IMR-90 (cell line): ENCODE measurements around the gene HMGCLL1. TPM values are rescaled to one million over a fixed set of nuclear protein-coding genes. Genes with fewer than 3 reads are reported as not detected.
A peak's percentile ranks its signal among the peaks of the same experiment; 100 is the strongest.

Source experiments
- ATAC-seq: fragments of 200-7000 bp; cut with Tn5 transposase; 2 replicates; pipeline ENCODE4 v1.9.1; 2020; ENCODE audit warnings: low read depth, mild to moderate bottlenecking, moderate library complexity
- BruUV-seq: library from RNA; stranded (reverse); fragments of 400-500 nt; replicated peaks from 2 replicates; lab custom pipeline; 2021; lab: Mats Ljungman, UMichigan
- CTCF ChIA-PET: fragments of 300-600 bp; formaldehyde crosslinking; extraction: SDS; loops from one replicate; lab custom pipeline; 2021; ENCODE audit warnings: antibody characterized with exemption; lab: Yijun Ruan, JAX
- POLR2A ChIA-PET: fragments of 300-600 bp; sonication (Branson Sonifier 250); formaldehyde crosslinking; loops from one replicate; lab custom pipeline; 2022; ENCODE audit warnings: antibody characterized with exemption; ENCODE audit not compliant: unreplicated experiment; lab: Charles Lee
- DNase-seq: peaks from one replicate; pipeline ENCODE4 v3.0.0; 2013
- H2AFZ ChIP-seq: replicated peaks from 2 replicates; pipeline ENCODE3; 2013; ENCODE audit warnings: low read length, mild to moderate bottlenecking; ENCODE audit not compliant: poor library complexity
- H2AK5ac ChIP-seq: 2 replicates; pipeline ENCODE4 v1.6.1; 2013; ENCODE audit warnings: low read depth, low read length, inconsistent platforms
- H2AK9ac ChIP-seq: replicated peaks from 2 replicates; pipeline ENCODE3; 2013; ENCODE audit warnings: mild to moderate bottlenecking, low read depth, low read length, moderate library complexity; ENCODE audit not compliant: poor library complexity
- H2BK120ac ChIP-seq: 2 replicates; pipeline ENCODE4 v1.6.1; 2013; ENCODE audit warnings: low read depth, low read length, inconsistent platforms
- H2BK15ac ChIP-seq: 3 replicates; pipeline ENCODE4 v1.6.1; 2013; ENCODE audit warnings: low read depth, low read length, inconsistent platforms
- H2BK20ac ChIP-seq: 2 replicates; pipeline ENCODE4 v1.6.1; 2013; ENCODE audit warnings: low read depth, mild to moderate bottlenecking, inconsistent platforms, low read length, moderate library complexity
- H2BK5ac ChIP-seq: 2 replicates; pipeline ENCODE4 v1.6.1; 2013; ENCODE audit warnings: mild to moderate bottlenecking, low read depth, low read length, inconsistent platforms; ENCODE audit not compliant: poor library complexity, severe bottlenecking
- H3K14ac ChIP-seq: replicated peaks from 2 replicates; pipeline ENCODE4 v1.6.1; 2013; ENCODE audit warnings: low read depth, low read length, inconsistent platforms
- H3K18ac ChIP-seq: 2 replicates; pipeline ENCODE4 v1.6.1; 2013; ENCODE audit warnings: low read depth, low read length, control low read depth
- H3K23ac ChIP-seq: 2 replicates; pipeline ENCODE4 v1.6.1; 2013; ENCODE audit warnings: low read depth, low read length, inconsistent platforms
- H3K27ac ChIP-seq: 2 replicates; pipeline ENCODE4 v1.5.1; 2013; ENCODE audit warnings: mild to moderate bottlenecking, control low read depth, low read length; ENCODE audit not compliant: insufficient read depth
- H3K27me3 ChIP-seq: 2 replicates; pipeline ENCODE4 v1.6.1; 2013; ENCODE audit warnings: low read length; ENCODE audit not compliant: control insufficient read depth, insufficient read depth
- H3K36me3 ChIP-seq: 2 replicates; pipeline ENCODE4 v1.6.1; 2013; ENCODE audit warnings: low read length, mixed read lengths; ENCODE audit not compliant: control insufficient read depth, insufficient read depth
- H3K4ac ChIP-seq: 2 replicates; pipeline ENCODE4 v1.6.1; 2013; ENCODE audit warnings: low read depth, low read length, inconsistent platforms
- H3K4me1 ChIP-seq: 2 replicates; pipeline ENCODE4 v1.6.1; 2013; ENCODE audit warnings: low read length, mixed read lengths; ENCODE audit not compliant: control insufficient read depth, insufficient read depth
- H3K4me2 ChIP-seq: 2 replicates; pipeline ENCODE4 v1.6.1; 2013; ENCODE audit warnings: low read depth, mild to moderate bottlenecking, control low read depth, low read length, moderate library complexity
- H3K4me3 ChIP-seq: 2 replicates; pipeline ENCODE4 v1.5.1; 2013; ENCODE audit warnings: low read depth, mild to moderate bottlenecking, control low read depth, low read length, moderate library complexity; ENCODE audit not compliant: insufficient read depth
- H3K56ac ChIP-seq: 2 replicates; pipeline ENCODE4 v1.6.1; 2013; ENCODE audit warnings: low read length, inconsistent platforms; ENCODE audit not compliant: insufficient read depth; ENCODE audit errors: extremely low read depth
- H3K79me1 ChIP-seq, 2 experiments: 2 replicates each; pipeline ENCODE4 v1.6.1; 2013; ENCODE audit warnings: low read length in 2 of 2, inconsistent platforms in 1 of 2, low read depth in 1 of 2
- H3K9ac ChIP-seq: 2 replicates; pipeline ENCODE4 v1.6.1; 2013; ENCODE audit warnings: low read depth, low read length, control low read depth
- H3K9me1 ChIP-seq: 2 replicates; pipeline ENCODE4 v1.6.1; 2013; ENCODE audit warnings: low read length, inconsistent platforms; ENCODE audit not compliant: insufficient read depth
- H3K9me3 ChIP-seq: 2 replicates; pipeline ENCODE4 v1.6.1; 2013; ENCODE audit warnings: low read length; ENCODE audit not compliant: control insufficient read depth, insufficient read depth
- H4K20me1 ChIP-seq: 2 replicates; pipeline ENCODE4 v1.6.1; 2013; ENCODE audit warnings: low read length, inconsistent platforms; ENCODE audit not compliant: insufficient read depth
- H4K5ac ChIP-seq: 2 replicates; pipeline ENCODE4 v1.6.1; 2013; ENCODE audit warnings: mild to moderate bottlenecking, low read depth, low read length, control low read depth
- H4K8ac ChIP-seq, 2 experiments: 2 replicates each; pipeline ENCODE4 v1.6.1; 2013; ENCODE audit warnings: low read depth in 2 of 2, low read length in 2 of 2, control low read depth in 1 of 2, inconsistent platforms in 1 of 2
- H4K91ac ChIP-seq: 2 replicates; pipeline ENCODE4 v1.6.1; 2013; ENCODE audit warnings: low read depth, low read length, inconsistent platforms; ENCODE audit not compliant: insufficient read depth
- MAFK ChIP-seq: IDR thresholded peaks from 2 replicates; pipeline ENCODE4 v1.6.1; 2012; ENCODE audit warnings: low read depth, low read length, improper control_type of control experiment
- MXI1 ChIP-seq: IDR thresholded peaks from 2 replicates; pipeline ENCODE4 v1.6.1; 2012; ENCODE audit warnings: low read depth, mild to moderate bottlenecking, low read length, moderate library complexity, borderline replicate concordance
- WGBS, 2 experiments: methylation state at CpG; one replicate each; pipeline versions ENCODE4 v1.1.5 to v1.1.7; 2013; ENCODE audit warnings: missing lambda C conversion rate in 2 of 2; ENCODE audit not compliant: insufficient read length in 1 of 2; ENCODE audit errors: extremely low coverage in 2 of 2; 5-methylcytosine and 5-hydroxymethylcytosine counted together
- dilution Hi-C: fragments of 300-500 bp; cut with HindIII; formaldehyde crosslinking; loops from one replicate; pipeline ENCODE4 v1.14.3; 2018; ENCODE audit warnings: low sequenced_read_pairs; ENCODE audit not compliant: unreplicated experiment
- in situ Hi-C: fragments of 300-500 bp; cut with MboI; formaldehyde crosslinking; loops from 3 replicates; pipeline ENCODE4 v1.14.3; 2019; ENCODE audit warnings: low sequenced_read_pairs, inconsistent platforms, mixed read lengths
- intact Hi-C: fragments of 100-400 bp; cut with micrococcal nuclease; formaldehyde crosslinking; loops from 2 replicates; pipeline ENCODE4 v1.10.0; 2022
- polyA plus RNA-seq, 3 experiments: library from polyadenylated mRNA; depleted of rRNA; stranded (reverse); fragments of >200 nt; gene quantifications; 2 replicates each; pipeline ENCODE4 v1.2.3, GENCODE V29; 2012; ENCODE audit warnings: low replicate concordance in 1 of 3
- total RNA-seq: library from RNA; depleted of rRNA; stranded (reverse); fragments of >200 nt; gene quantifications from 2 replicates; pipeline ENCODE4 v1.2.3, GENCODE V29; 2012

HMGCLL1 gene
- total and polyA plus RNA-seq, 2 of the 4 experiments (the other 2 are of a cell fraction): 0.03 TPM; not detected in 1

GRCh38 chr6:55423933-55424332 lies 155.1 kb downstream of the HMGCLL1 start:
- no peaks in the 10 kb centered on the region for H3K27me3 ChIP-seq
- H2BK120ac ChIP-seq: no peak overlapping the region
- in situ Hi-C loops: no loop called here
- ChIA-PET POLR2A (no interaction called here), CTCF (no interaction called here)
- H3K4ac ChIP-seq: no peak overlapping the region
- H2BK5ac ChIP-seq: no peak overlapping the region
- WGBS, 2 experiments: no CpG with 5 or more reads among the region's 2 CpGs
- no peak overlapping the region for H2AK5ac ChIP-seq
- H3K4me1 ChIP-seq: no peaks in the 10 kb centered on the region
- H3K4me3 ChIP-seq: no peak overlapping the region
- no peak overlapping the region for H3K27ac ChIP-seq
- no peak overlapping the region for H3K56ac ChIP-seq
- no peak overlapping the region for H4K5ac ChIP-seq
- ATAC-seq (no peak), DNase-seq (no peak)
- H4K20me1 ChIP-seq: no peaks in the 10 kb centered on the region
- dilution Hi-C loops: no loop called here
- no TSS peak for BruUV-seq
- H2BK20ac ChIP-seq: no peak overlapping the region
- no peak overlapping the region for H2BK15ac ChIP-seq
- H3K9me3 ChIP-seq: no peaks in the 10 kb centered on the region
- H2AFZ ChIP-seq: no peak overlapping the region
- TF ChIP-seq MXI1 (no peak), MAFK (peak; percentile 35; the same call in 1 of the 2 replicates)
- H2AK9ac ChIP-seq: no peak overlapping the region
- H4K8ac ChIP-seq: no peak overlapping the region
- H4K91ac ChIP-seq: no peak overlapping the region
- H3K18ac ChIP-seq: no peak overlapping the region
- no peak overlapping the region for H3K23ac ChIP-seq
- H3K9me1 ChIP-seq: no peaks in the 10 kb centered on the region
- intact Hi-C loops: no loop called here
- H3K36me3 ChIP-seq: no peaks in the 10 kb centered on the region
- no peak overlapping the region for H3K14ac ChIP-seq
- no peak overlapping the region for H3K4me2 ChIP-seq
- H3K79me1 ChIP-seq: no peaks in the 10 kb centered on the region
- no peak overlapping the region for H3K9ac ChIP-seq
